Smooth muscle cell (in vitro differentiated cells): Measurements from ENCODE around the gene NUDT1. TPM values are rescaled to one million over a fixed set of nuclear protein-coding genes. Genes with fewer than 3 reads are reported as not detected.
A peak's percentile ranks its signal among the peaks of the same experiment; 100 is the strongest.

ENCODE experiments used
- DNase-seq: peaks from one replicate; lab custom pipeline; 2025; ENCODE audit not compliant: unreplicated experiment; lab: John Stamatoyannopoulos, UW
- H2AFZ ChIP-seq: fragments of 200-600 bp; sonication (generic); 2 replicates; pipeline ENCODE4 v1.6.0; 2016; ENCODE audit warnings: antibody characterized with exemption, low read depth, mild to moderate bottlenecking
- H3F3A ChIP-seq: fragments of 200-600 bp; sonication (generic); 2 replicates; pipeline ENCODE4 v1.6.0; 2017; ENCODE audit warnings: antibody characterized with exemption, low read depth
- H3K27ac ChIP-seq: fragments of 200-600 bp; sonication (generic); 2 replicates; pipeline ENCODE4 v1.5.1; 2016; ENCODE audit warnings: low read depth, mild to moderate bottlenecking
- H3K27me3 ChIP-seq: fragments of 200-600 bp; sonication (generic); 2 replicates; pipeline ENCODE4 v1.6.1; 2016; ENCODE audit warnings: low read depth, mild to moderate bottlenecking
- H3K36me3 ChIP-seq: fragments of 200-600 bp; sonication (generic); 2 replicates; pipeline ENCODE4 v1.5.1; 2016; ENCODE audit warnings: low read depth
- H3K4me1 ChIP-seq: fragments of 200-600 bp; sonication (generic); 2 replicates; pipeline ENCODE4 v1.5.1; 2016; ENCODE audit warnings: low read depth
- H3K4me2 ChIP-seq: fragments of 200-600 bp; sonication (generic); 2 replicates; pipeline ENCODE4 v1.6.0; 2016; ENCODE audit warnings: mild to moderate bottlenecking
- H3K4me3 ChIP-seq: fragments of 200-600 bp; sonication (generic); 2 replicates; pipeline ENCODE4 v1.5.1; 2016; ENCODE audit warnings: mild to moderate bottlenecking
- H3K79me2 ChIP-seq: fragments of 200-600 bp; sonication (generic); 2 replicates; pipeline ENCODE4 v1.6.0; 2016; ENCODE audit warnings: low read depth, mild to moderate bottlenecking
- H3K9ac ChIP-seq: fragments of 200-600 bp; sonication (generic); 2 replicates; pipeline ENCODE4 v1.6.0; 2016; ENCODE audit warnings: low read depth
- H3K9me3 ChIP-seq: fragments of 200-600 bp; sonication (generic); replicated peaks from 2 replicates; pipeline ENCODE4 v1.5.1; 2016; ENCODE audit warnings: low read depth
- H4K20me1 ChIP-seq: fragments of 200-600 bp; sonication (generic); 2 replicates; pipeline ENCODE4 v1.6.0; 2016; ENCODE audit warnings: low read depth
- CTCF ChIP-seq: fragments of 200-600 bp; sonication (generic); IDR thresholded peaks from 2 replicates; pipeline ENCODE4 v1.5.1; 2017; ENCODE audit warnings: borderline replicate concordance, mild to moderate bottlenecking, antibody characterized with exemption; ENCODE audit not compliant: insufficient read depth, poor library complexity, severe bottlenecking
- WGBS: methylation state at CpG from one replicate; pipeline ENCODE4 v1.1.7; 2016; ENCODE audit warnings: low lambda C conversion rate; 5-methylcytosine and 5-hydroxymethylcytosine counted together
- polyA plus RNA-seq: library from polyadenylated mRNA; unstranded; fragments of >200 nt; fragmentation: Nextera tagmentation; extraction: Ambion mirVana; gene quantifications from 2 replicates; pipeline ENCODE4 v1.2.1, GENCODE V29; 2016
- total RNA-seq: library from RNA; depleted of rRNA; stranded (reverse); fragments of >200 nt; gene quantifications from 2 replicates; pipeline ENCODE4 v1.2.3, GENCODE V29; 2014

NUDT1 gene
- total and polyA plus RNA-seq, 2 experiments from 2014 or later, result 20.7 to 46.0 TPM

- Histone ChIP-seq H3K27ac (no peak overlapping the region), H4K20me1 (peaks cover 56% of the 10 kb centered on the region), H3K36me3 (no peaks in the 10 kb centered on the region), H3K9ac (no peak overlapping the region), H3K4me1 (no peaks in the 10 kb centered on the region), H2AFZ (no peak overlapping the region), H3K4me3 (no peak overlapping the region), H3K4me2 (no peak overlapping the region), H3K27me3 (no peaks in the 10 kb centered on the region), H3K9me3 (no peaks in the 10 kb centered on the region), H3F3A (no peaks in the 10 kb centered on the region), H3K79me2 (peaks cover 4% of the 10 kb centered on the region)
- WGBS, result 95% methylated on average over 2 of the region's 2 CpGs
- no peak for DNase-seq
- TF ChIP-seq CTCF, result no peak
Measured at GRCh38 chr7:2280424-2280823, 38.4 kb downstream of the NUDT1 start.

GRCh38 chr7:2281541-2281940 is 39.5 kb downstream of the NUDT1 start:
- H3K9me3 ChIP-seq, result no peaks in the 10 kb centered on the region
- H4K20me1 ChIP-seq, result peaks cover 61% of the 10 kb centered on the region
- peak overlapping the region; percentile 15 for H3K27ac ChIP-seq
- no peaks in the 10 kb centered on the region for H3K4me1 ChIP-seq
- DNase-seq, result no peak
- no peak for TF ChIP-seq CTCF
- WGBS, result 68% methylated on average over 9 of the region's 9 CpGs
- H3K36me3 ChIP-seq, result no peaks in the 10 kb centered on the region
- peaks cover 4% of the 10 kb centered on the region for H3K79me2 ChIP-seq
- no peak overlapping the region for H3K4me2 ChIP-seq
- no peaks in the 10 kb centered on the region for H3K27me3 ChIP-seq
- H3F3A ChIP-seq, result no peaks in the 10 kb centered on the region
- H2AFZ ChIP-seq, result no peak overlapping the region
- H3K4me3 ChIP-seq, result no peak overlapping the region
- no peak overlapping the region for H3K9ac ChIP-seq

- TF ChIP-seq CTCF, result no peak
- peaks cover 66% of the 10 kb centered on the region for H4K20me1 ChIP-seq
- DNase-seq, result no peak
- WGBS, result 80% methylated on average over 14 of the region's 14 CpGs
- H3K36me3 ChIP-seq, result no peaks in the 10 kb centered on the region
- no peaks in the 10 kb centered on the region for H3K27me3 ChIP-seq
- peaks cover 4% of the 10 kb centered on the region for H3K79me2 ChIP-seq
- H2AFZ ChIP-seq, result no peak overlapping the region
- no peak overlapping the region for H3K4me2 ChIP-seq
- no peaks in the 10 kb centered on the region for H3F3A ChIP-seq
- H3K4me1 ChIP-seq, result no peaks in the 10 kb centered on the region
- H3K27ac ChIP-seq, result no peak overlapping the region
- no peak overlapping the region for H3K4me3 ChIP-seq
- H3K9ac ChIP-seq, result no peak overlapping the region
- H3K9me3 ChIP-seq, result no peaks in the 10 kb centered on the region
Measured at GRCh38 chr7:2282185-2282751, 40.2 kb downstream of the NUDT1 start.

GRCh38 chr7:2283074-2283473 is 41.0 kb downstream of the NUDT1 start:
- H3K79me2 ChIP-seq, result peaks cover 4% of the 10 kb centered on the region
- no peak for TF ChIP-seq CTCF

More at GRCh38 chr7:2283074-2283473, 41.0 kb downstream of the NUDT1 start:
- H3K4me2 ChIP-seq, result no peak overlapping the region
- no peaks in the 10 kb centered on the region for H3K27me3 ChIP-seq
- no peaks in the 10 kb centered on the region for H3K4me1 ChIP-seq
- H3K4me3 ChIP-seq, result no peak overlapping the region
- no peak for DNase-seq
- no peaks in the 10 kb centered on the region for H3F3A ChIP-seq
- H3K36me3 ChIP-seq, result no peaks in the 10 kb centered on the region
- H3K9me3 ChIP-seq, result no peaks in the 10 kb centered on the region
- no peak overlapping the region for H3K9ac ChIP-seq
- no peak overlapping the region for H3K27ac ChIP-seq
- H2AFZ ChIP-seq, result no peak overlapping the region
- peaks cover 73% of the 10 kb centered on the region for H4K20me1 ChIP-seq
- WGBS, result 97% methylated on average over 20 of the region's 20 CpGs
